Colonic mucosa (tissue), 4 donors: Measurements from ENCODE around the gene PTPRF. TPM values are rescaled to one million over a fixed set of nuclear protein-coding genes. Genes with fewer than 3 reads are reported as not detected.

Source experiments
- DNase-seq: peaks from one replicate; pipeline ENCODE4 v3.0.0-alpha.2; 2020
- H3K27ac ChIP-seq: fragments of 200-600 bp; one replicate; pipeline ENCODE4 v1.8.0; 2021
- H3K27me3 ChIP-seq: fragments of 200-600 bp; one replicate; pipeline ENCODE4 v1.8.0; 2021
- H3K36me3 ChIP-seq: fragments of 200-600 bp; one replicate; pipeline ENCODE4 v1.8.0; 2021
- H3K4me1 ChIP-seq: fragments of 200-600 bp; one replicate; pipeline ENCODE4 v1.8.0; 2021; ENCODE audit warnings: mild to moderate bottlenecking
- H3K4me3 ChIP-seq: fragments of 200-600 bp; one replicate; pipeline ENCODE4 v1.8.0; 2021
- H3K9ac ChIP-seq, 2 donors: one replicate each; pipeline ENCODE4 v1.7.0; 2013; ENCODE audit warnings: control low read depth in 2 of 2, low read depth in 2 of 2, low read length in 2 of 2
- H3K9me3 ChIP-seq: fragments of 200-600 bp; one replicate; pipeline ENCODE4 v1.8.0; 2021
- CTCF ChIP-seq: fragments of 200-600 bp; IDR thresholded peaks from one replicate; pipeline ENCODE4 v1.8.0; 2022; ENCODE audit warnings: antibody characterized with exemption, mild to moderate bottlenecking
- intact Hi-C: fragments of 100-400 bp; cut with DNase I; formaldehyde crosslinking; loops from one replicate; pipeline ENCODE4 v1.14.1; 2022
- total RNA-seq, 2 donors: library from RNA; stranded (reverse); fragmentation: NEBNext Ultra II Directional in 1 of 2; extraction: Animal tissue kit (Norgen Biotek cat#: 25700) in 1 of 2; gene quantifications; one replicate each; pipeline ENCODE4 v1.2.1, GENCODE V29; 2021
- donor health status: healthy.
- donor health status: DM: no; HTN: no; CAD: no.
- donor health status: DM: no; HTN: no; CAD: no.

The PTPRF gene
- total RNA-seq, 2 donors from 2014 or later: 351 to 449 TPM

DNA sequence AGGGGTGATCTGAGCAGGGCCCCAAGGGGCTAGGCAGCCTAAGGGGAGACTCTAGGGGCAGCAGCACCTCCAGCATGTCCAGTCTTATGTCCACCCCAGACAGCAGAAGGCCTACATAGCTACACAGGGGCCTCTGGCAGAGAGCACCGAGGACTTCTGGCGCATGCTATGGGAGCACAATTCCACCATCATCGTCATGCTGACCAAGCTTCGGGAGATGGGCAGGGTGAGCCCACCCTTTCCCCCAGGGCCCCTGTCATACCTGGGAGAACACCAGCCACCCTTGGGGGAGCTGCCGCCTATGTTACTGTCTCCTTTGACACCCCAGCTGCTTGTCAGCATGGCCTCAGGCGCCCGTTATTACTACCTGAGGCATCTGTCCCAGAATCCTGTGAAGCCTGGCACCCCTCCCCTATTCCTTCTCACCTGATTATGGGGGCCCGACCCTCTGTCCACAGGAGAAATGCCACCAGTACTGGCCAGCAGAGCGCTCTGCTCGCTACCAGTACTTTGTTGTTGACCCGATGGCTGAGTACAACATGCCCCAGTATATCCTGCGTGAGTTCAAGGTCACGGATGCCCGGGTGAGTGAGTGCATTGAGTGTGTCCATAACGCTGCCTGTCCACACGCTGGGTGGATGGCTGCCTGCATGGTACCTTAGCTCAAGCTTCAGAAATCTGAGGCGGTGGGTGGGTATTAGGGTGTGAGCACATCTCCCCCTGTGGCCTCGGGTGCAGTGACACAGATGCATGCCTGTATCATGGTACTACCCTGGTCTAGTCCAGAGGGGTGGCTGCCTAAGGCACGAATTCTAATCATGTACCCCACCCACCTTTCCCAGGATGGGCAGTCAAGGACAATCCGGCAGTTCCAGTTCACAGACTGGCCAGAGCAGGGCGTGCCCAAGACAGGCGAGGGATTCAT is 89.6 kb downstream of the PTPRF start:
- Histone ChIP-seq H3K9me3 (no peaks in the 10 kb centered on the region), H3K27me3 (no peaks in the 10 kb centered on the region), H3K4me1 (no peaks in the 10 kb centered on the region), H3K9ac (no peak overlapping the region), H3K36me3 (peaks cover 9% of the 10 kb centered on the region), H3K27ac (no peak overlapping the region), H3K4me3 (no peak overlapping the region)
- no peak for TF ChIP-seq CTCF
- intact Hi-C loops: no loop called here
- DNase-seq: no peak

GRCh38 chr1:43620956-43621355 is 90.3 kb downstream of the PTPRF start:
- DNase-seq: no peak
- no peak for TF ChIP-seq CTCF
- Histone ChIP-seq H3K9me3 (no peaks in the 10 kb centered on the region), H3K4me1 (no peaks in the 10 kb centered on the region), H3K9ac (no peak overlapping the region), H3K27me3 (no peaks in the 10 kb centered on the region), H3K4me3 (no peak overlapping the region), H3K36me3 (peaks cover 9% of the 10 kb centered on the region), H3K27ac (no peak overlapping the region)
- intact Hi-C loops: no loop called here

DNA sequence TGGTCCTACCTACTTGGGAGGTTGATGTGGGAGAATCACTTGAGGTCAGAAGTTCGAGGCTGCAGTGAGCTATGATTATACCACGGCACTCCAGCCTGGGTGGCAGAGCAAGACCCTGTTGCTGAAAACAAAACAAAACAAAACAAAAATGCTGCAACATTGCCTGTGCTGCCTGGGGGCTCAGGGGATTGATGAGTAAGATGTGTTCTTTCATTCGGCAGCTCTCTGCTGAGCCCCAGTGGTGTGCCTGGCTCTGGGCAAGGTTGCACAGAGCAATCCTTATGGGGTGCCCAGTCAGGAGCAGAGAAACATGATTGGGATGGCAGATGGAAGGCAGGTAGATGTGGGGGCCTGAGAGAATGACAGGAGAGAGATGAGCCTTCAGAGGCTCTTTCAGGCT is 90.7 kb downstream of the PTPRF start:
- peaks cover 9% of the 10 kb centered on the region for H3K36me3 ChIP-seq
- intact Hi-C loops: no loop called here

GRCh38 chr1:43621861-43622260 is 91.2 kb downstream of the PTPRF start:
- TF ChIP-seq CTCF: no peak
- Histone ChIP-seq H3K27me3 (no peaks in the 10 kb centered on the region), H3K9me3 (no peaks in the 10 kb centered on the region), H3K4me3 (no peak overlapping the region), H3K4me1 (no peaks in the 10 kb centered on the region), H3K9ac (no peak overlapping the region), H3K27ac (no peak overlapping the region), H3K36me3 (peaks cover 9% of the 10 kb centered on the region)
- intact Hi-C loops: no loop called here
- DNase-seq: no peak

More for the DNA sequence above, 90.7 kb downstream of the PTPRF start:
- Histone ChIP-seq H3K9ac (no peak overlapping the region), H3K27me3 (no peaks in the 10 kb centered on the region), H3K27ac (no peak overlapping the region), H3K4me3 (no peak overlapping the region), H3K9me3 (no peaks in the 10 kb centered on the region), H3K4me1 (no peaks in the 10 kb centered on the region)
- DNase-seq: no peak
- no peak for TF ChIP-seq CTCF

GRCh38 chr1:43622471-43622870 is 91.8 kb downstream of the PTPRF start:
- no peak overlapping the region for H3K9ac ChIP-seq
- no peaks in the 10 kb centered on the region for H3K27me3 ChIP-seq
- no peaks in the 10 kb centered on the region for H3K9me3 ChIP-seq
- H3K36me3 ChIP-seq: peaks cover 9% of the 10 kb centered on the region
- DNase-seq: no peak
- H3K27ac ChIP-seq: no peak overlapping the region
- H3K4me1 ChIP-seq: no peaks in the 10 kb centered on the region
- no peak overlapping the region for H3K4me3 ChIP-seq
- intact Hi-C loops: no loop called here
- TF ChIP-seq CTCF: no peak
